NCI-H1105 treated with DMSO at 0.1 percent for 48 hours (cell line): ENCODE measurements around the gene TP73.
"Not testable (repeated sequence)": the region's sequence is repeated elsewhere in the genome, so short reads cannot be mapped to it uniquely, and the experiment has no call there.

Source experiments
- DNase-seq: peaks from one replicate; lab custom pipeline; 2025; lab: John Stamatoyannopoulos, UW

TP73 gene

GRCh38 chr1:3618881-3619671 is 33.2 kb upstream of the TP73 start:
- peak; percentile 65 for DNase-seq

GRCh38 chr1:3620708-3621107 is 31.6 kb upstream of the TP73 start:
- no peak for DNase-seq

GRCh38 chr1:3621151-3621671 is 31.1 kb upstream of the TP73 start:
- DNase-seq = peak; percentile 48

GRCh38 chr1:3622102-3622501 is 30.2 kb upstream of the TP73 start:
- not testable (repeated sequence) for DNase-seq

GRCh38 chr1:3623441-3624199 is 28.7 kb upstream of the TP73 start:
- no peak for DNase-seq

- DNase-seq = peak; percentile 96
These were observed 27.8 kb upstream of the TP73 start, which contains the start of gene TPRG1L for GRCh38 chr1:3624200-3625136. TPRG1L (plus strand) TSS chr1:3625015; CDS start chr1:3625073, 58 bp downstream.

GRCh38 chr1:3625151-3625907 is 27.0 kb upstream of the TP73 start:
- DNase-seq = peak; percentile 51

- no peak for DNase-seq
These were observed 26.3 kb upstream of the TP73 start for GRCh38 chr1:3626025-3626424.

- DNase-seq = no peak
These were observed 24.6 kb upstream of the TP73 start for GRCh38 chr1:3627515-3628253.

GRCh38 chr1:3628445-3628844 is 23.9 kb upstream of the TP73 start:
- DNase-seq = no peak

- DNase-seq = no peak
These were observed 22.7 kb upstream of the TP73 start for GRCh38 chr1:3629561-3630160.

- no peak for DNase-seq
These were observed 22.1 kb upstream of the TP73 start for GRCh38 chr1:3630161-3630611.

GRCh38 chr1:3630914-3631313 is 21.4 kb upstream of the TP73 start:
- DNase-seq = no peak

- no peak for DNase-seq
These were observed 20.7 kb upstream of the TP73 start for GRCh38 chr1:3631320-3632260.

- no peak for DNase-seq
These were observed 20.0 kb upstream of the TP73 start for GRCh38 chr1:3632298-3632697.

- no peak for DNase-seq
These were observed 19.5 kb upstream of the TP73 start for GRCh38 chr1:3632716-3633343.

- no peak for DNase-seq
These were observed 18.8 kb upstream of the TP73 start for GRCh38 chr1:3633344-3634058.
